ENCODE results near the gene CDT1. TPM values are rescaled to one million over a fixed set of nuclear protein-coding genes. Genes with fewer than 3 reads are reported as not detected.
"Not testable (repeated sequence)": the region's sequence is repeated elsewhere in the genome, so short reads cannot be mapped to it uniquely, and the experiment has no call there.

CDT1 gene
- total RNA-seq, 2 donors from 2014 or later: 0.71 TPM; not detected in 1

DNA sequence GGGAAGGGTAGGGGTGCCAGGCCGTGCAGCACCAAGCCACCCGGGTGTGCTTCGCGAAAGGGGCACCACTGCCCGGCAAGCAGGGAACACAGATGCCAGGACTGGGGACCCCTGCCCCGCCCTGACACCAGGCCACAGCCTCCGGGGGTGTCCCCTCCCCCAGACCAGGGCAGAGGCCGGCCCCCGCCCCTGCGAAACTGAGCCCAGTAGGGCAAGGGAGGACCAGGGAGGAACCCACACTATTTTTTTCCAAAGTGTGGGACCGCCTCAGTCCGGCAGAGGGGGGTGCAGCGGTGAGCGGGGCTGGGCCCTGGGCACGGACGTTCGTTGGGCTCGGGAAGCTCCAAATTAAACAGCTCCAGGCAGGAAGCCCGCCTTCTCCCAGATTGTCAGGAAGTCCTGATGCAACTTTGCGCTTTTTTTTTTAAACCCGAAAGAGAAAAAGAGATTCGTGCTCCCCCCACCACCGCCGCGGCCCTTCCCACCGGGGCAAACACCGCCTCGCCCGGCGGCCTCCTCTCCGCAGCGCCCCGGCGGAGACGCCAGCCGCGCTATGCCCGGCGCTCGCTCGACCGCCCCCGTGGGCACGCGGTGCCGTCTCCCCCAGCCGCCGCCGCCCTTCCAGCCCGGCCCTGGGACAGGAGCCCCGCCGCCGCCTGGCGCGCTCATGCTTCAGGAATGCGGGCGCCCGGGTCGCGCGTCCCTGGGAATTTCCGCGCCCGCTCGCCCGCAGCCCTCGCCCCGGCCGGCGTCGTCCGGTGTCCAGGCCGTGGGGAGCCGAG lies 19.3 kb upstream of the CDT1 start:
- no peak for DNase-seq (ENCODE audit: low spot score)
- H3K4me1 ChIP-seq (ENCODE audit: control insufficient read depth in 1 of 2, low read depth in 2 of 2): peaks cover 26 to 45% of the 10 kb centered on the region in 2 donors
- no peaks in the 10 kb centered on the region for H3K27me3 ChIP-seq (replicated peaks; ENCODE audit: insufficient read depth)
- no peaks in the 10 kb centered on the region for H3K9me3 ChIP-seq
- no peaks in the 10 kb centered on the region for H3K36me3 ChIP-seq
- peak overlapping the region; percentile 88 to 91 for H3K27ac ChIP-seq
- peak overlapping the region; percentile 97 for H3K4me3 ChIP-seq
- peak; percentile 68 for ATAC-seq (ENCODE audit: insufficient number of reproducible peaks, low FRiP score, low read depth)
- TF ChIP-seq, protein P1, sequence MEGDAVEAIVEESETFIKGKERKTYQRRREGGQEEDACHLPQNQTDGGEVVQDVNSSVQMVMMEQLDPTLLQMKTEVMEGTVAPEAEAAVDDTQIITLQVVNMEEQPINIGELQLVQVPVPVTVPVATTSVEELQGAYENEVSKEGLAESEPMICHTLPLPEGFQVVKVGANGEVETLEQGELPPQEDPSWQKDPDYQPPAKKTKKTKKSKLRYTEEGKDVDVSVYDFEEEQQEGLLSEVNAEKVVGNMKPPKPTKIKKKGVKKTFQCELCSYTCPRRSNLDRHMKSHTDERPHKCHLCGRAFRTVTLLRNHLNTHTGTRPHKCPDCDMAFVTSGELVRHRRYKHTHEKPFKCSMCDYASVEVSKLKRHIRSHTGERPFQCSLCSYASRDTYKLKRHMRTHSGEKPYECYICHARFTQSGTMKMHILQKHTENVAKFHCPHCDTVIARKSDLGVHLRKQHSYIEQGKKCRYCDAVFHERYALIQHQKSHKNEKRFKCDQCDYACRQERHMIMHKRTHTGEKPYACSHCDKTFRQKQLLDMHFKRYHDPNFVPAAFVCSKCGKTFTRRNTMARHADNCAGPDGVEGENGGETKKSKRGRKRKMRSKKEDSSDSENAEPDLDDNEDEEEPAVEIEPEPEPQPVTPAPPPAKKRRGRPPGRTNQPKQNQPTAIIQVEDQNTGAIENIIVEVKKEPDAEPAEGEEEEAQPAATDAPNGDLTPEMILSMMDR (IDR thresholded peaks at IDR 0.05): peak; percentile 60

DNA sequence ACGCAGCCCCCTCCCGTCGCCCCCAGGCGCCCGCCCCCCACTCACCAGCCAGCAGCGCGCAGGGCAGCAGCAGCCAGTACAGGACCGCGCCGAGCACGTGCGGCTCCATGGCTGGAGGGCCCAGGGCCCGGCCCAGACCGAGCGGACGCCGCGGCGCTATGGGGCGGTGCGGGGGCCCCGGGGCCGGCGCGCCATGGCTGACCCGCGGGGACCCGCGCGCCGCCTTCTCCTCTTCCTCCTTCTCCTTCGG lies 18.8 kb upstream of the CDT1 start:
- Histone ChIP-seq H3K36me3 (no peaks in the 10 kb centered on the region), H3K27me3 (replicated peaks; ENCODE audit: insufficient read depth) (no peaks in the 10 kb centered on the region), H3K4me1 (ENCODE audit: control insufficient read depth in 1 of 2, low read depth in 2 of 2) (peaks cover 23 to 40% of the 10 kb centered on the region in 2 donors), H3K4me3 (peak overlapping the region; percentile 97), H3K27ac (peak overlapping the region; percentile 88 to 91), H3K9me3 (no peaks in the 10 kb centered on the region)
- ATAC-seq (ENCODE audit: insufficient number of reproducible peaks, low FRiP score, low read depth): no peak
- no peak for DNase-seq (ENCODE audit: low spot score)
- TF ChIP-seq, protein P1 (IDR thresholded peaks at IDR 0.05): no peak

DNA sequence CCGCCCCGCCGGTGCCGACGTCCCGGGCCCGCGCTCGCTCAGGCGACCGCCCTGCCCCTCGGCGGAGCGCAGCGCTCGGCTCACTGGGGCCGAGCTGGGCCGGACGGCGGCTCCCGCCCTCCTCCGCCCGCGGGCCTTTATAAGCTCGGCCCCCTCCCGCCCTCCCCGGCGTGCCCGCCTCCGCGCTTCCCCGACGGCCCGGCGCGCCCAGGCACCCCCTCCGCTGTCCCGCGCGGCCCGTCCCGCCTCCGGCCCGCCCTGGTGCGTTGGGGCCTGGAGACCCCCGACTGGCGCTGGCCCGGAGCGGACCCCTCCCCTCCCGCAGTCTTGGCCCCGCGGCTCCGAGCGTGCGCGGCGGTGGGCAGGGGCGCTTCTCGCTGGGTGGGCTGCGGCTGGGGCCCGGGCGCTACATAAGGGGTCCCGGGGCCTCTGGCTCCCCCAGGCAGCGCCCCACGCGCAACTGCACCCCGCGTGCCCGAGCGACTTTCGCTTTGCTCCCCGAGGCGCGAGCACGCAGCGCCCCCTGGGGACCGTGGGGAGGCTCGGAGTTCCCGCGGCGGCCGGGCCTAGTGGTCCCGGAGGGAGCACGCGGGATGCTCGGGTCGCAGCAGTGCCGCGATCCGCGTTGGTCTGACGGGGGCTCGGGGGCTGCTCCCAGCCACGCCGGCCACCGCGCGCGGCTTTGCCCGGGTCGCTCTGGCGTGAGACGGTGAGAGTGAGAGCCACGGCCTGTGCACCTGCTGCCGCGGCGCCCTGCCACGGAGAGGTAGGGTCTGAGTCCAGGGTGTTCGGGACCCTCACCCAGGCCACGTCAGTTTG lies 18.3 kb upstream of the CDT1 start, which contains the start of gene PIEZO1:
Gene PIEZO1 (minus strand): TSS at position 115 of the 819 bp plus-strand sequence. CDS start 256 bp downstream, outside the sequence.
- DNase-seq (ENCODE audit: low spot score) (no peak), ATAC-seq (ENCODE audit: insufficient number of reproducible peaks, low FRiP score, low read depth) (no peak)
- TF ChIP-seq, protein P1 (IDR thresholded peaks at IDR 0.05): peak; percentile 88
- Histone ChIP-seq H3K36me3 (no peaks in the 10 kb centered on the region), H3K9me3 (no peaks in the 10 kb centered on the region), H3K4me3 (peak within 1 kb of the TSS; percentile 97), H3K4me1 (ENCODE audit: control insufficient read depth in 1 of 2, low read depth in 2 of 2) (peaks cover 23 to 35% of the 10 kb centered on the region in 2 donors), H3K27me3 (replicated peaks; ENCODE audit: insufficient read depth) (no peaks in the 10 kb centered on the region), H3K27ac (peak within 1 kb of the TSS; percentile 88 to 91)

DNA sequence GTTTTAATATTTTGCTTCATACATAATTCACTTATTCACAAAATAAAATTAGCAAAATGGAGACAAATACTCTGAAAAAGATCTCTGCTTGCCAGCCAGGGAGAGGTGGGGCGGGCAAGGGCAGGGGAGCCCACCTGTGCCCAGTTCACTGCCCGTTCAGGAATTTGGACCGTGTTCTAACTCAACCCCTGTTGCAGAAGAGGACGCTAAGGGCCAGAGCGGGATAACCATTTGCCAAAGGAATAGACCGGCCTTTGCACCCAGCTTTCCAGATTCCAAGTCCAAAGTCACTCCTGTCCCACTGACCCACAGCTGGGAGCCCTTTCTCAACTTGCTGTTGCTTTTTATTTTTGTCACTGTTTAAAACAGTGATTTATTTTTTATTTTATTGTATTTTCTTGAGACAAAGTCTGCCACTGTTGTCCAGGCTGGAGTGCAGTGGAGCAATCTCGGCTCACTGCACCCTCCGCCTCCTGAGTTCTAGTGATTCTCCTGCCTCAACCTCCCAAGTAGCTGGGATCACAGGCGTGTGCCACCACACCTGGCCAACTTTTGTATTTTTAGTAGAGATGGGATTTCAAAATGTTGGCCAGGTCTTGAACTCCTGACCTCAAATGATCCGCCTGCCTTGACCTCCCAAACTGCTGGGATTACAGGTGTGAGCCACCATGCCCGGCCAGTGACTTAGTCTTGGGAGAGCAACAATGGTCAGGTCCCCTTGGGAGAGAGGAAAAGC lies 15.8 kb upstream of the CDT1 start:
- ATAC-seq (ENCODE audit: insufficient number of reproducible peaks, low FRiP score, low read depth) (no peak), DNase-seq (ENCODE audit: low spot score) (no peak)
- Histone ChIP-seq H3K27me3 (replicated peaks; ENCODE audit: insufficient read depth) (no peaks in the 10 kb centered on the region), H3K4me3 (no peak overlapping the region), H3K4me1 (ENCODE audit: control insufficient read depth in 1 of 2, low read depth in 2 of 2) (peaks cover 10 to 17% of the 10 kb centered on the region in 2 donors), H3K9me3 (no peaks in the 10 kb centered on the region), H3K36me3 (no peaks in the 10 kb centered on the region), H3K27ac (no peak overlapping the region)
- TF ChIP-seq, protein P1 (IDR thresholded peaks at IDR 0.05): no peak

DNA sequence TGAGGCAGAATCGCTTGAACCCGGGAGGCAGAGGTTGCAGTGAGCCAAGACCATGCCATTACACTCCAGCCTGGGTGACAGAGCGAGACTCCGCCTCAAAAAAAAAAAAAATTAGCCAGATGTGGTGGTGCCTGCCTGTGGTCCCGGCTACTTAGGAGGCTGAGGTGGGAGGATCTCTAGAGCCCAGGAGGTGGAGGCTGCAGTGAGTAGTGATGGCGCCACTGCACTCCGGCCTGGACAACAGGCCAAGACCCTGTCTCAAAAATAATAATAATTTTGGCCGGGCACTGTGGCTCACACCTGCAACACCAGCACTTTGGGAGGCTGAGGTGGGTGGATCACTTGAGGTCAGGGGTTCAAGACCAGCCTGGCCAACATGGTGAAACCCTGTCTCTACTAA lies 14.8 kb upstream of the CDT1 start:
- not testable (repeated sequence) for H3K4me3 ChIP-seq; ATAC-seq (ENCODE audit: insufficient number of reproducible peaks, low FRiP score, low read depth); DNase-seq (ENCODE audit: low spot score); H3K9me3 ChIP-seq; H3K27ac ChIP-seq; H3K4me1 ChIP-seq (ENCODE audit: control insufficient read depth in 1 of 2, low read depth in 2 of 2); H3K36me3 ChIP-seq; H3K27me3 ChIP-seq (replicated peaks; ENCODE audit: insufficient read depth)

All from thoracic aorta (tissue), 2 donors.